Lower leg skin (tissue), 4 donors: ENCODE data around the gene BPIFA2. TPM values are rescaled to one million over a fixed set of nuclear protein-coding genes. Genes with fewer than 3 reads are reported as not detected.
A peak's percentile ranks its signal among the peaks of the same experiment; 100 is the strongest.

ENCODE experiments used
- DNase-seq, 2 donors: peaks; one replicate each; pipeline ENCODE4 v3.0.0-alpha.2; 2019; ENCODE audit warnings: low spot score in 2 of 2
- H3K4me3 ChIP-seq: fragments of 200-600 bp; sonication (generic); 2 replicates; pipeline ENCODE4 v1.5.1; 2017; ENCODE audit warnings: mild to moderate bottlenecking, low read depth; ENCODE audit not compliant: poor library complexity, severe bottlenecking
- CTCF ChIP-seq, 3 donors: fragments of 450-650 bp; IDR thresholded peaks; one replicate each; pipeline ENCODE4 v1.5.1; 2016; ENCODE audit warnings: antibody characterized with exemption in 3 of 3, mild to moderate bottlenecking in 3 of 3, moderate library complexity in 2 of 3
- POLR2A ChIP-seq, 2 donors: fragments of 450-650 bp; IDR thresholded peaks; one replicate each; pipeline ENCODE4 v1.6.1; 2016 to 2017; ENCODE audit warnings: antibody characterized with exemption in 2 of 2, mild to moderate bottlenecking in 1 of 2, moderate library complexity in 1 of 2
- WGBS, 2 donors: methylation state at CpG; one replicate each; pipeline ENCODE4 v1.1.5; 2018; 5-methylcytosine and 5-hydroxymethylcytosine counted together
- intact Hi-C: fragments of 100-400 bp; cut with DNase I; formaldehyde crosslinking; loops from one replicate; pipeline ENCODE4 v1.15.0; 2023; ENCODE audit warnings: low total_unique reads
- total RNA-seq, 4 donors: library from RNA; depleted of rRNA; stranded (reverse); fragments of >200 nt; gene quantifications; one replicate each; pipeline ENCODE4 v1.1.0, GENCODE V29; 2016

The BPIFA2 gene
- total RNA-seq, 4 donors from 2014 or later, result not detected

DNA sequence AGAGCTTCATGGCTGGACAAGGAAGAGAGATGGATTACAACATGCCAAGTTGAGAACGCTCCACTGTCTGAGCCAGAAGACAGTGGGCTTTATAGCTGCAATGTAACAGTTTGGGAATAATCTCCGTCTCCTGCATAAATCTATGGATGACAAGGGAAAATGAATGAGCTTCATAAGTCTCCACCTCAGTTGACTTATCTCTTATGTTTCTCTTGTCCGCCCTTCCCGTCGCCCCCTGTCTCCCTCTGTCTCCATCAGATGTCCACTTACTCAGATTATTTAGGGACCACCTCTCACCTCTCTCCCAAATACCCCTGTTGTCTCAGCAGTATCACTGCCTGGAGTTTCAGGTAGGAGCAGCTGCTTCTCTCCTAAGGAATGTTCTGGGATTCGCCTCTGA, 13.7 kb upstream of the BPIFA2 start:
- DNase-seq, result peak in 1 of 2 donors; percentile 62
- intact Hi-C loops, result no loop called here
- TF ChIP-seq CTCF (IDR thresholded peaks at IDR 0.05) (no peak), POLR2A (IDR thresholded peaks at IDR 0.05) (no peak)
- 86 to 91% methylated on average over 6 of the region's 6 CpGs for WGBS, 2 donors
- H3K4me3 ChIP-seq, result no peak overlapping the region

DNA sequence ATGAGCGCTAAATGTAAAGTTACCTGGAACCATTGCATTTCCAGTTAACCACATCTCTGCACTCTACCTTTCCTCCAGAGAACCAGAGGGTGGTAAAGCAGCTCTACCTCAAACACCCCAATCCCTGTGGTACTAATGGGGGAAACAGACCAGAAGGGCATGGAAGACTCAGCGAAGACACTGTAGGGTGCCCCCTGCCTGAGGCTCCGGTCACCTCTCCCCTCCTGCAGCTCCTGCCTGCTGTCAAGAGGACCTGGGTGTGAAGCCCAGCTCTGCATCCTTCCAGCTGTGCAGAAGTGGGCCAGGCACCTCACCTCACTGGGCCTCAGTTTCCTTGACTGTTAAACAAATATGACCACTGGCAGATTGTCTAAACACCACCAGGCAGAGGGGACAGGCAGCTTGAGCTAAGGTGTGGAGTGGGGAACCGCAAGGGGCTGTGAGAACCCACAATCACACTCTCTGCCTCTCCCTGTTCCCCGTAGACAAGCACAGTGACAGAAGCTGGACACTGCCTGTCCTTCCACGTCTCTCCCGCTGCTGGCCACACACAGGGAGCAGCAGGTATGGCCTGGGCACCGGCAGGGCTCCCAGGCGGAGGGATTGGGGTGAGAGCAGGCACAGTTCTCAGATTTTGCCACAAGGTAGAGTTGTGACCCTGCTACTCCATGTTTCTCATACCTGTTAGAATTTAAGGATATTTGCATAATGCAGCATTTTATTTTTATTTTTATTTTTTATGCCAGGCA, 9.1 kb upstream of the BPIFA2 start:
- no peak overlapping the region for H3K4me3 ChIP-seq
- peak in 1 of 2 donors; percentile 76 for DNase-seq
- no peak for TF ChIP-seq POLR2A (IDR thresholded peaks at IDR 0.05)
- no peak for TF ChIP-seq CTCF (IDR thresholded peaks at IDR 0.05)
- 83 to 84% methylated on average over 9 of the region's 9 CpGs for WGBS, 2 donors
- intact Hi-C loops, result no loop called here

- 71 to 88% methylated on average over 3 of the region's 3 CpGs for WGBS, 2 donors
- TF ChIP-seq CTCF (IDR thresholded peaks at IDR 0.05) (no peak), POLR2A (IDR thresholded peaks at IDR 0.05) (no peak)
- no peak overlapping the region for H3K4me3 ChIP-seq
- DNase-seq, result peak in 1 of 2 donors; percentile 34
- intact Hi-C loops, result no loop called here
These were observed 8.2 kb upstream of the BPIFA2 start for GRCh38 chr20:33159713-33160112.

DNA sequence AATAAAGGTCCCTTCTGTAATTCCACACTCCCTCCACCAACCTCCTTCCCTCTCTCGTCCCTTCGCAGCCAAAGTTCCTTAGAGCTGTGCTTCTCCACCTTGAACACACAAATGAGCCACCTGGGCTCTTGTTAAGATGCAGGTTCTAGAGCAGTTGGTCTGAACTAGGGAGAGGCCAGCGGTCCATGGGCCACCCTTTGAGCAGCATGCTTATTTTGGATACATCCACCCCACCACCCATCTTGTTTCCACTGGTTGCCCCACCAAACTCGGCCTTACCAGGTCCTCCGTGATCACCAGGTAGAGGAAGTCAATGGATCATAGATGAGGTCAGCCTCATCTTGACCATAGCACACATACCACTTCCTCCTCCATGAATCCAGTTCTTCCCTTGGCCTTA, 7.3 kb upstream of the BPIFA2 start:
- no peak for TF ChIP-seq CTCF (IDR thresholded peaks at IDR 0.05)
- no peak for TF ChIP-seq POLR2A (IDR thresholded peaks at IDR 0.05)
- intact Hi-C loops, result no loop called here
- H3K4me3 ChIP-seq, result no peak overlapping the region
- 77 to 87% methylated on average over 5 of the region's 5 CpGs for WGBS, 2 donors
- peak in 1 of 2 donors; percentile 48 for DNase-seq

- TF ChIP-seq CTCF (IDR thresholded peaks at IDR 0.05) (no peak), POLR2A (IDR thresholded peaks at IDR 0.05) (no peak)
- H3K4me3 ChIP-seq, result no peak overlapping the region
- DNase-seq, result peak in 1 of 2 donors; percentile 54
- 91% methylated on average over 6 of the region's 6 CpGs for WGBS, 2 donors
- intact Hi-C loops, result no loop called here
These were observed 5.6 kb upstream of the BPIFA2 start for GRCh38 chr20:33162313-33162712.

DNA sequence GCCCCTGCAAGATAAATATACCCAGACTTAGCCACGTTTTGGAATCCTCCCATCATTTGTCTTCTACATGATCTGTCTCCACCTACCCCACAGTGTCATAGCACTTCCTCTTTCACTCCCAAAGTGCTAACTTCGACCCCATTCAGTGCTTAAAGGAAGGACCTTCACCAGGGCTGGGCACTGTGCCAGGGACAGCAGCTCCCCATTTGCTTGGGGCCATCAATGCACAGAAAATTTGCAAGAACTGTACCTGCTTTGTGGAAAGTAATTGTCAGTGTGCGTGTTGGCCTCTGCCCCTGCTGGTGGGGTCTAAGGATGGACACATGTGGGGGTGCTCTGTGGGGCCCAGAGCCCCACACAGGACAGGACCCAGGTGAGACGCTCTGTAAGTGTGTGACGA, 5.2 kb upstream of the BPIFA2 start:
- 45 to 51% methylated on average over 5 of the region's 5 CpGs for WGBS, 2 donors
- peak in 1 of 2 donors; percentile 72 for DNase-seq
- TF ChIP-seq POLR2A (IDR thresholded peaks at IDR 0.05) (no peak), CTCF (IDR thresholded peaks at IDR 0.05) (no peak)

More for the DNA sequence above, 5.2 kb upstream of the BPIFA2 start:
- no peak overlapping the region for H3K4me3 ChIP-seq
- intact Hi-C loops, result no loop called here
